Measurements from ENCODE around the gene SYNDIG1.

SYNDIG1 gene

DNA sequence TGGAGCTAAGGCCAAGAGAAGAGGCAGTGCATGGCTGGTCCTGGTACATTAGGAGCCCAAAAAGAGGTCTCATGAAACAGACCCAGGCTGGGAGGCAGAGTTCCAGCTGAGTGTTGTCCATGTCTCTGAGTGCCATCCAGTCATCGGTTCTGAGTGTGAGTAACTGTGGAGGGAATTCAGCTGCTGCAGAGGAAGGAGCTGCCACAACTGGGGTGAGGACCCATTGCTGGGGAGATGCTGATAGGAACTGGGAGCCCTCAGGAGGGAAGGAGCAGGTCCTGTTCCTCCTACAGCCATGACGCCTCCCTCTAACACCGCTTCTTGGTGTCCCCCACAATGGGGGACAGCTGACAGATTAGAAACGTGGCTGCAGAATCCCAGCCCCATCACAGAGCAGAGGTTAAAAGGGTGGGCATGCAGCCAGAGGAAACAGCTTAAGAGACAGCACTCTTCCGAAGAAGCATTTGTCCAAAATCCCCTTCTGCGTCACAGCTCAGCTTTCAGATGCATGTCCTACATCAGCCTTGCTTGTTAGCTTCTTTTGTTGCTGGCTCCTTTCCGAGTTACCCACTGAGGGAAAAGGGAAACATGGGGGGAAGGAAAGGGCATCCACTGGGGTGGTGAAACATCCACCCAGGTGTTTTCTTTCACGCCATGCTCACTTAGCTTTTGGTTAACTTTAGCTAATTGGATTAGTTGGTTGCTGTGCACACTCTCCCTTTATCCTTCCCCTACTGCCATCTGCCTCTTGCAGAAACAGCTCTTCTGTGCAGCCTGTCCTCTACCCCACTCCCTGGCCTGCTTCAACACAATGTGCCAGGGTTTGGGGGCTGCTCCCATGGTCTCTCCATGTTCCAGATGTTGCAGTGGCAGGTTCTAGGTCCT, 239.2 kb downstream of the SYNDIG1 start:
- H3K4me3 Mint-ChIP-seq = no peak overlapping the region
- H3K4me1 Mint-ChIP-seq (ENCODE audit: low read depth) = no peaks in the 10 kb centered on the region
- no peaks in the 10 kb centered on the region for H3K36me3 Mint-ChIP-seq (ENCODE audit: low read depth)
- peaks cover 5% of the 10 kb centered on the region for H3K9me3 Mint-ChIP-seq
- H3K27me3 Mint-ChIP-seq (ENCODE audit: low read depth) = peaks cover 6% of the 10 kb centered on the region
- H3K27ac Mint-ChIP-seq = no peak overlapping the region
